CD1c-positive myeloid dendritic cell (primary cell): Measurements from ENCODE around the gene CSNK1G2.
A peak's percentile ranks its signal among the peaks of the same experiment; 100 is the strongest.

Experiments used
- DNase-seq: peaks from one replicate; pipeline ENCODE4 v3.0.0-alpha.2; 2016; ENCODE audit errors: extremely low spot score

The CSNK1G2 gene

DNA sequence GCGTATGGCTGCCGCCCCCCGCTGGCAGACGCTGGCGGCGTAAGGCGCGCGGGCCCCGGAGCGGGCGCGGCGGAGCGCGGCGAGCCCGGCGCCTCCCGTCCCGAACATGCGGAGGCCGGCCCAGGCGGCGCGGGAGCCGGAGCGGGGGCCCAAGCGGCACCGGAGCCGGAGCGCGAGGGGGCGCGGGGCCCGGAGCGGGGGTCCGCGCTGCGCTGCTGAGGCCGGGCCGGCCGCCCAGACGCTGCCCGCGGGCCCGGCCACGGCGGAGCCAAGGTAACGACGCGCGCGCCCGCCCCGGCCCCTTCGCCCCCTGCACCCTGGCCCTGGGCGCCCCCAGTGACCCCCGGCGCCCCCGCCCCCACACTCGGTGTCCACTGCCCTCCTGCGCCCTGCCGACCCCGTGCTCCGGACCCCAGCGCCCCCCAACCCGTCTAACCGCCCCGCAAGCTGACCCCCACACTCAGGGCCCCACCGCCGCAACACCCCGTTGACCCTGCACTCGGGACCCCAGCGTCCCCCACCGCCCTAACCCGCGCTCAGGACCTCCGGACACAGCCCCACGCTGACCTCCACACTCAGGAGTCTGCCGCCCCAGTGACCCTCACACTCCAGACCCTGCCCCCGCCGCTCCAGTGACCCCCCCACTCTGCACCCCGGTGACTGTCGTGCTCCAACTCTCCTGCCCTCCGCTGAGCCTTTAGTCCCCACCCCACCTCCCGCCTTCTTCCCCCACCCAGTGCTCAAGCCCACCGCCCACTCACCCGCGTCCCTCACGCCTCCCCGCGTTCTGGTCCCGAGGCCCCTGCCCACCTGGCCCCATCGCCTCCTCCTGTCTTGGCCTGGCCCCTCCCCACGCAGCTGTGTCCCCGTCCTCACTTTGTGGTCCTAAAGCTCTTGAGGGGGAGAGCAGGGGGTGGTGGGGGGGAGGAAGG, at the start of gene CSNK1G2:
Gene CSNK1G2 (plus strand): TSS at position 27 of the 932 bp plus-strand sequence. CDS start 28,601 bp downstream, outside the sequence.
- no peak for DNase-seq

GRCh38 chr19:1893791-1894190, 47.2 kb upstream of the CSNK1G2 start:
- no peak for DNase-seq

DNA sequence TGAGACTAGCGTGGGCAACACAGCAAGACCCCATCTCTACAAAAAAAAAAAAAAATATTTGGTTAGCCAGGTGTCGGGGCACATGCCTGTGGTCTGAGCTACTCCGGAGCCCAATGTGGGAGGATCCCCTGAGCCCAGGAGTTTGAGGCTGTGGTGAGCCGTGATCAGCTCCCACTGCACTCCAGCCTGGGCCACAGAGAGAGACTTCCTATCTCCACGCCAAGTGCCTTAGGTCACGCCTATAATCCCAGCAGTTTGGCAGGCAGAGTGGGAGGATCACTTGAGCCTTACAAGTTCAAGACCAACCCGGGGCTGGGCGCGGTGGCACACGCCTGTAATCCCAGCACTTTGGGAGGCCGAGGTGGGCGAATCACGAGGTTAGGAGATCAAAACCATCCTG, 44.5 kb upstream of the CSNK1G2 start:
- peak; percentile 44 for DNase-seq

GRCh38 chr19:1901940-1902404, 39.0 kb upstream of the CSNK1G2 start:
- DNase-seq = peak; percentile 97

- DNase-seq = peak; percentile 28
Observed at GRCh38 chr19:1902923-1903322, 38.0 kb upstream of the CSNK1G2 start.

DNA sequence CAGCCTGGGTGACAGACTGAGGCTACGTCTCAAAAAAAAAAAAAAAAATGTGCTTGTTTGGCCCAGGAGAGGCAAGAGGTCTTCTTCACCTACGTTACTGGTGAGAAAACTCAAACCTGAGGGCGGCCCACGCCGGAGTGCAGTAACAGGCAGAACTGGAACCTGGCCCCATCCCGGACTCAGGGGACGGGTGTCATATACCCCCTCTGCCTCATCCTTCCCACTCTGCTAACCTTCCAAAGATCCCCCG, 36.2 kb upstream of the CSNK1G2 start:
- no peak for DNase-seq

DNA sequence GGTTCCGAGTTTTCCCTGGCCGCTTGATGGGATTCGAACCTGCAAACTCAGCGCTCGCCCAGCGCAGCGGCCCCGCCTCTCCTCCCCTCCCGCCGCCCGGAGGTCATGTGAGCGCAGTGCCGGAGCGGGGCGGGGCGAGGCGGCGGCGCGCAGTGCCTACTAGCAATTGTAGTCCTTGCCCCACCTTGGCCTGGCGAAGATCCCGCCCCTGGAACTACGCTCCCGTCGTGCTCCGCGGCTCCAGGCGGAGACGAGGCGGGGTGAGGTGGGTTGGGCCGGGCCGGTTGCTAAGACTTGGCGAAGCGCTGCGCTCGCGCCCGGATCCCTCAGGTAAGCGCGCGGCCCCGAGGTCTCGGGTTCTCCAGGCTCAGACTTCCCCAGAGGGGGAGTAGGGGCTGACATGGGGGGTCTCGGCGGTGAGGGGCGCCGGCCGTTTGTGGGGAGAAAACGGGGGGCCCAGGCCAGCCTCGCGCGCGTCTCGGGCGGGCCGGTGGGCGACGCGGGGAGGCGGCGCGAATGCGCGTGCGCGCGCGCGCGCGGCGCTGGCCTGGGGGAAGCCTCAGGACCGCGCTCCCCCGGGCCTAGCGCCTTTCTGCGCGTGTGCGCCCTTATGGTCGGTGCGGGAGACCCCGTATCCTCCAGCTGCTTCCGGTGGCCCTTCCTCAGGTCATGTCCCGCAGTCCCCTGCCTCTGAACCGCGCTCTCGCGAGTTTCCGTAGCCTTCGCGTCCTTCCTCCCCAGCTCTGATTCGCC, 35.7 kb upstream of the CSNK1G2 start, which contains the start of the genes ADAT3 and SCAMP4:
Gene ADAT3 (plus strand): TSS at position 290 of the 753 bp plus-strand sequence. CDS start 6,649 bp downstream, outside the sequence.
Gene SCAMP4 (plus strand): TSS at position 290 of the 753 bp plus-strand sequence. CDS start 9,621 bp downstream, outside the sequence.
- peak; percentile 98 for DNase-seq

- no peak for DNase-seq
Observed at GRCh38 chr19:1905863-1906375, 35.1 kb upstream of the CSNK1G2 start.

- DNase-seq = no peak
Observed at GRCh38 chr19:1906985-1907562, 33.9 kb upstream of the CSNK1G2 start.

GRCh38 chr19:1907563-1908363, 33.2 kb upstream of the CSNK1G2 start:
- DNase-seq = no peak

- DNase-seq = no peak
Observed at GRCh38 chr19:1908364-1908678, 32.7 kb upstream of the CSNK1G2 start.

- DNase-seq = no peak
Observed at GRCh38 chr19:1909761-1910080, 31.3 kb upstream of the CSNK1G2 start.

GRCh38 chr19:1910177-1910576, 30.8 kb upstream of the CSNK1G2 start:
- no peak for DNase-seq

- DNase-seq = no peak
Observed at GRCh38 chr19:1911098-1911497, 29.9 kb upstream of the CSNK1G2 start.

DNA sequence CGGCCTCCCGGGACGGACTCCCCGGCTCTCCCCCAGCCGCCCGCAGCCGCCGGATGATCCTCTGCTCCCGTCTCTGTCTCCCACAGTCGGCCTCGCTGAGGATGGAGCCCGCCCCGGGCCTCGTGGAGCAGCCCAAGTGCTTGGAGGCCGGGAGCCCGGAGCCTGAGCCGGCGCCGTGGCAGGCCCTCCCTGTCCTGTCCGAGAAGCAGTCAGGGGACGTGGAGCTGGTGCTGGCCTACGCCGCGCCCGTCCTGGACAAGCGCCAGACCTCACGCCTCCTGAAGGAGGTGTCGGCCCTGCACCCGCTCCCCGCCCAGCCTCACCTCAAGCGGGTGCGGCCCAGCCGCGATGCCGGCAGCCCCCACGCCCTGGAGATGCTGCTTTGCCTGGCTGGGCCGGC, 29.0 kb upstream of the CSNK1G2 start:
- DNase-seq = no peak

- DNase-seq = no peak
Observed at GRCh38 chr19:1912760-1913505, 28.0 kb upstream of the CSNK1G2 start.

- no peak for DNase-seq
Observed at GRCh38 chr19:1913781-1914577, 27.0 kb upstream of the CSNK1G2 start.

- DNase-seq = no peak
Observed at GRCh38 chr19:1914826-1915341, 26.1 kb upstream of the CSNK1G2 start.

- DNase-seq = peak; percentile 36
Observed at GRCh38 chr19:1917146-1917545, 23.8 kb upstream of the CSNK1G2 start.

DNA sequence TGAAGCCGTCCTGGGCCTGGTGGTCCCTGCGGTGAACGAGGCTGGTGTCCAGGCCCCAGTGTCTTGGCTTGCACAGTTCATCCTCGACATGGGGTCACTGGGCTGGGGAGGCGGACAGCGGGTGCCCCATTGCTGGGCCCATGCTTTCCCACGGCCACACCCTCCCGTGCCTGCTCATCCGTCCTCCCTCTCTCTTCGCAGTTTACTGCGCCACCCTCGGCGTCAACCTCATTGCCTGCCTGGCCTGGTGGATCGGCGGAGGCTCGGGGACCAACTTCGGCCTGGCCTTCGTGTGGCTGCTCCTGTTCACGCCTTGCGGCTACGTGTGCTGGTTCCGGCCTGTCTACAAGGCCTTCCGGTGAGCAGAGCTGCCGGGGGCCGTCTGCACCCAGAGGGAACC, 23.0 kb upstream of the CSNK1G2 start:
- no peak for DNase-seq
